T-helper 2 cell treated with Interferon-gamma antibody and Interleukin-4, amounts not matched to agents 100 ng/mL and 5 ng/mL, for 36 hours (primary cell): ENCODE results near the gene MYH15. TPM values are rescaled to one million over a fixed set of nuclear protein-coding genes. Genes with fewer than 3 reads are reported as not detected.
"Not testable (repeated sequence)": the region's sequence is repeated elsewhere in the genome, so short reads cannot be mapped to it uniquely, and the experiment has no call there.

Experiments used
- intact Hi-C: fragments of 100-400 bp; cut with micrococcal nuclease; formaldehyde crosslinking; loops from one replicate; pipeline ENCODE4 v1.15.1; 2023
- total RNA-seq: library from RNA; stranded (reverse); gene quantifications from 2 replicates; pipeline ENCODE4 v1.2.3, GENCODE V29; 2022

MYH15 gene
- total RNA-seq, 1 donor from 2014 or later, result 0.18 TPM

DNA sequence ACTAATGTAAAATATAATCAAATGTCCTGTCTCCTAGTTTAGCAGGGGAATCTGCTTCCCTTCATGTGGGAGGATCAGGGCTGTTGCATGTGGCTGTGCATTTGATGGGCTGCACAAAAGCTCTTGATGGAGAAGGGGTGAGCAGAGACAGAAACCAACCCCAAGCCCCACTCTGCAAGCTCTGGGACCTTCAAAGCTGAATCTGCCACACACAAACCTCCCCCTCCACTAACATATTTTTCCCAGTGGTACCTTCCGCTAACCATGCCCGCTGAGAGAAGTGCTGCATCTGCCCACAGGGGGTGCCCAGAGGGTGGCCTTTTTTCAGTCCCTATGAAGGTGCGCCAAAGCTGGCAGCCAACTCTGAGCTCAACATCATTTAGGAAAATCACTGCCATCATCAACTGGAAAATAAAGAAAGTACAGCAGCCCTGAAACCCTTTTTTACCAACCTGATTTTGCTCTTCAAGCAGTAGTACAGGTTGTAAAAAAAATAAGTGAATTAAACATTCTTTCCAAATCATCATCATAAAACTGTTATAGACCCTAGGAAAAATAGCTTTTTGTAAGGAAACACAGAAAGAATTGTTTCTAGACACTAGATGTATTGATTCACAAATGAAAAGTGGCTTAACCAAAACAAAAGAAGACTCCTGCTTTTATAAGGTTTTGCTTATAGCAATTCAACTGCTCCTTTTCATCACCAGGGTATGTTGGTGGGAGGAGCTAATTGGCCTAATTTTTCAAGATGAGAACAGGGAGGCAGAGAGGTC is 117.1 kb downstream of the MYH15 start:
- intact Hi-C loops, result no loop called here

DNA sequence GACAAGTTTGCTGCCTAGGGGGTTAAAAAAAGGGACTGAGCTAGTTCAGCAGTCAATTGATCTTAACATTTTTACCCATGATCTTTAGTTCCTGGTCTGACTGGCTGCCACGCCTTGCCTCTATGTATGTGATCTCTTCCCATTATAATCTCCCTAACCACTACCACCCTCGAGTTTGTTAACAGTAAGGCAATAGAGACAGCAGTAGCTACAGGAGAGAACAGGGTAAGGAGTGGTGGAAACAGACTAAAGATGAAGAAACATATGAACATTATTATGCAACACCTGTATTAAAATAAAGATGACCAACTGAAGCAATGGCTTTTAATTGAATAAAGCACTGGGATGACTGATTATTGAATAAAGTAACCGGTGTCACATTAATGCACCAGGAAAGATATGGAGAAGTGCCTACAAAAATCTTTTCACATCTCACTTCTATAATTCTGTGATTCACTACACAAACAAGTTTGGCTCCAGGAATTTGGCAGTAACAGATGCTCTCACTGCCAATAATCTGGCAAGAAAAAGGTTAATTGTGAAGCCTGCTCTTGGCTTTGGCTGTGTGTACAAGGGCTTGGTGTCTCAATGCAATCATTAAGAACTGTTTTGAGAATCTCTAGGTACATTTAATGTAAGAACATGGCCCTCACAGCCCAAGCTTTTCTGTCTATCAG is 118.3 kb downstream of the MYH15 start:
- intact Hi-C loops, result no loop called here

DNA sequence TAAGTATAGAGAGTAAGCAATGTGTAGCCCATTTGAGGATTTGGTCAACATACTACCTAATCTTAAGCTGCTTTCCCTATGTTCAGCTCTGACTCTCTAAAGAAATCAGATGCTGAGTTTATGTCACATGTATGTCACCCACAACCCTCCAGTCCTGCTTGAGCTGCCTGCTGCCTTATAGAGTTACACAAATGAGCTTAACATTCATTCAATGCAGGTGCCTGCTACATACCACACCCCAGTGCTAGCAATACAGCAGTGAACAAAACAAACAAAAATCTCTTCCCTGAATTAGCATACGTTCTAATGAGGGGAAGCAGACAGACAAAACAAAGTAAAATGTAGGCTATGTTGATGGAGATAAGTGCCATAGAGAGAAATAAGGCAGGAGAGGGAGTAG is 121.0 kb downstream of the MYH15 start:
- intact Hi-C loops, result no loop called here

DNA sequence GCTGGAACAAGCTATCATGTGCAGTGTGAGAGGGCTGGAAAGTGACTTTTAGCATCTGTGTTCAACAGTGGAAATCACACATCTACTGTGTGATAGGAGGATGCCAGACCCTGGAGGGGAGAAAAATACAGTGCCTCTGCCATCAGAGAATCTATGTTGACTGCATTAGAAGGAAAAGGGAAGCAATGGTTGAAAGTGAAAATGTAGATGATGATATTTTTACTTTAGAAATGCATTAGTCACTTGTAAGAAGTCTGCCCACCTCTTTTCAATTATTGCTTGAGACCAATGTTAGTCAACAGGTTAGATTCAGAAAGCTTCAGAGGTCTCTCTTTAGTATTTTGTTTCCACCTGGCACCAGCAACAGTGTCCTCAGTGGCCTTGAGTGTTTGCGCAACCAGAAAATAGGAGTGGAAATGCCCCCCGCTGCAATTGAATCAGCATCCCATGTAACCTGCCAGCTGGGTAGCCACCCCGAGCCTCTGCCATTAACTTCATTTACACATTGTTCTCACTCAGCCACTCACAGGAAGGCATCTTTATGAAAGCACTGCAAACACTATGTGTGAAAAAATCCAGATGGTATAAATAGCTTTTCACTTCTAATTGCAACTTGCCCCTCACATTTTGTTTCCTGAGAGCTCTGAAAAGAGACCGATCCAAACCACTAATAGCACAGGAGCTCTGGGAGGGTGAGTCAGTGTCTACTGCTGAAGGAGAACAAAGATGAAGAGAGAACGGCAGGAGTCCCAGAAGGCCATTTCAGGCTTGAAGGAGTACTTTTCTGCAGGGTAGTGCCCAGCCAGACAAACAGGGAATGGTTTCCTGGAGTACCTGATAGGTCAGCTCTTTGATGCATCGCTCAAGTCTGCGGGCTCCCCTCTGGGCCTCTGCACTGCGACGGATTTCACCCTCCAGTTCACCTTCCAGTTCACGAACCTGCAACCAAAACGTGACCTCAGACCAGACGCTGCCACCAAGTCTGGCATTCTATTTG is 122.0 kb downstream of the MYH15 start:
- intact Hi-C loops, result no loop called here

DNA sequence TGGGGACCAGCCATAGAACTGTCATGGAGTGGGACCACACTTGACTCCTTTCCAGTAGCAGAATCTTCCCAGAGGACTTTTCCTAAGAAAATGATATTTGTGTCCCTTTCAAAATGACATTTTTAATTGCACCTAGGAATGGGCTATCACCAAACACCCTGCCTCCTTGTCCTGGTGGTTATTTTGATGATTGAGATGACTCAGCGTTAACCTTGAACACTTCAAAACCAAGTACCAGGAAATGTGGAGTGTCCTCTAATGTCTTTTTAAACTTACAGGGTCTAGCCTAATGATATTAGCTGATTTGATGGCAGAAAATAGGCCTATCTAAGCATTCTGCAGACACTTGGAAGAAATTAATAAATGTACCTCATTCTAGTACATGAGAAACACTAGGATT is 123.3 kb downstream of the MYH15 start:
- intact Hi-C loops, result no loop called here

DNA sequence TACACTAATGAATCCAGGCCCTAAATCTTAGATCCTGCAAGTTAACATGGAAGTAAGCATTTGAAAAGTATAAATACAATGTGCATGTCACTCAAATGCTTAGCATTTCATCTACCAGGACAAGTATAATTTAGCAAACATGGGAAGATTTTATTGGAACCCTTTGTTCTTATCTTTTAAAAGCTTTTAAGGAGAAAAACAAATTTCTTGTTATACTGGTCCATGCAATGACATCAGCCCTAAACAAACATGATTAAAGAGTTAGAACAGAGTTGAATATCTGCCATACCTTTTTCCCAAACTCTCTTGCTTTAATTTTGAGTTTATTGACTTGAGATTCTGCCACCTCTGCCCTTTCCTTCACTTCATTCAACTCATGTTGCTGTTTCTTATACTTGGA is 127.1 kb downstream of the MYH15 start:
- intact Hi-C loops, result no loop called here

DNA sequence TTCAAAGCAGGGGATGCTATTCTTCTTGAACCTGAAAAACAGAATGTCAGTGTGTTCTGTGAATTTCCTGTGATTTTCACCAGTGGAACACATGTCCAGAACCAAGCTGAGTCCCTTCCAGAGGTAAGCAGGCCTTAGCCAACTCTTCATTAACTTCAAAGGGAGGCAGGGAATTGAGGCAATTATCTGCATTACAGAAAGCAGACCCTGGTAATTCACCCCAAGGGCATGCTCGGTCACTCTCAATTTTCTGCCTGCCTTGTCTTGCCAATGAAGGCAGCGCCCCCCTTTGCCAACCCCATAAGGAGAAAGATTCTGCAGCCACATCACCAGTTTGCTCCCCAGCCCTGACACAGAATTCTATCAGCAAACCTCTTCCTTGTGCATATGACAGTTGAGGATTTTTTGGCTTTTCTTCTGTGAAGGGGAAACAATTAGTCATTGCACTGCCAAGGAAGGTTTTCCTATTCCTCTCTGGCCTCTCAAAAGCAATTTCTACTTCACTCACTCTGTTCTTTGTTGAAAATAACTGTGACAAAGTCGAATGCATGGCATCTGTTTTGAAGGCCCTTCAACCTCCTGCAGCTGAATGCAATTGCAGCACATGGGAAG is 128.8 kb downstream of the MYH15 start:
- intact Hi-C loops, result no loop called here

DNA sequence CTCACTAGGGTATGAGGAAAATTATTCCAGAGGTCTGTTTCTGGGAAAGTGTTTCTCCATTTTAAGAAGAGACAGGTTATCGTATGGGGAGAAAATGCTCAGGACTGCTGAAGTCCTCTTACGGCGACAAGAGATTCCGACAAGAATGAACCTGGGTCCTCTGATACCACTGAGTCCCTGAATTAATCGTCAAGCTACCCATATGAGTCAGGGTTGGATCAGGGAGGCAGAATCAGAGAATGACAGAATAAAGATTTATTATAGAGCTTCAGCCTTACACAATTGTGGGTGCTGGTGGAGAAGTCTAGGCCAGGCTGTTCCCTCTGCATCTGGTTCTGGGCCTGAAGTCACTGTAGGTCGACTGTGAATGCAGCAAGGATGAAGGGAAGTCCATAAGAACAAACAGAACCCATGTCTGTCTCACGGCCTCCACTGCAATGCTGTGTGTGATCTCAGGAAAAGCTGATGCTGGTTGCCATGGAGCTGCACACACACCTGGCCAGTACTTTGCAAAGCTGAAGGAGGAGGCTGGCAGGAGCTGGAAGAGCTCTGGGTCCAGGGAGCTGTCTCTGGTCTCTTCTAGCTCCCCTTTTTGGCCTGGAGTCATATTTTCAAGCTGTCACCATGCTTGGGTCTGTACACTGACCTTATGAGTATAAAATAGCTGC is 130.1 kb downstream of the MYH15 start:
- intact Hi-C loops, result no loop called here

DNA sequence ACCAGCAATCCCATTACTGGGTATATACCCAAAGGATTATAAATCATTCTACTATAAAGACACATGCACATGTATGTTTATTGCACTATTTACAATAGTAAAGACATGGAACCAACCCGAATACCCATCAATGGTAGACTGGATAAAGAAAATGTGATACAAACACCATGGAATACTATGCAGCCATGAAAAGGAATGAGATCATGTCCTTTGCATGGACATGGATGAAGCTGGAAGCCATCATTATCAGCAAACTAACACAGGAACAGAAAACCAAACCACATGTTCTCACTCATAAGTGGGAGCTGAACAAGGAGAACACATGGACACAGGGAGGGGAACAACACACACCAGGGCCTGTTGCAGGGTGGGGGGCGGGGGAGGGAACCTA is 131.4 kb downstream of the MYH15 start:
- intact Hi-C loops, result not testable (repeated sequence)

DNA sequence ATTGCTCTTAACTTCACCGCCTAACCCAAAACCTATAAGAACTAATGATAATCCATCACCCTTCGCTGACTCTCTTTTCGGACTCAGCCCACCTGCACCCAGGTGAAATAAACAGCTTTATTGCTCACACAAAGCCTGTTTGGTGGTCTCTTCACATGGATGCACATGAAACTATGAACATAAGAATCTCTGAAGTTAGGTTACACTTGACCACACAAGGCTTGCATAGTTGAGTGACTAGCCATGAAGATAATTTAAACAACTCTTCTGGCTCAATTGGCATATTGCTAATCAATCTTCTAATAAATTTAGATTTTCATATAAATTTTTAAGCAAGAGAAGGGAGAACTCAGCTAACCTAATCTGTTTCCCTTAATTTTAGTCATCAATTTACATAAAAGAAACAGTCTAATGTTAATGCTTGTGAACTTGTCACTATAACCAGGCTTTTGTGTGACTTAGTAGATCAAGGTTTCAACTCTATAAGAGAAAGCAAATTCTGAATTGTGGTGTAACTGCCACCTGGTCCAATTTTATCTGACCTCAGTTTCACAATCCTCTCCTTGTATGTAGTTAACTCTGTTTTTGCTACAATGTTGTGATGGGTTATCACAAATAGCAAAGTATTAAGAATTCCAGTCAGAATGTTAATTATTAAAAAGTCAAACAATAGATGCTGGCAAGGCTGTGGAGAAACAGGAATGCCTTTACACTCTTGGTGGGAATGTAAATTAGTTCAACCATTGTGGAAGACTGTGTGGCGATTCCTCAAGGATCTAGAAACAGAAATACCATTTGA is 132.0 kb downstream of the MYH15 start:
- intact Hi-C loops, result no loop called here

DNA sequence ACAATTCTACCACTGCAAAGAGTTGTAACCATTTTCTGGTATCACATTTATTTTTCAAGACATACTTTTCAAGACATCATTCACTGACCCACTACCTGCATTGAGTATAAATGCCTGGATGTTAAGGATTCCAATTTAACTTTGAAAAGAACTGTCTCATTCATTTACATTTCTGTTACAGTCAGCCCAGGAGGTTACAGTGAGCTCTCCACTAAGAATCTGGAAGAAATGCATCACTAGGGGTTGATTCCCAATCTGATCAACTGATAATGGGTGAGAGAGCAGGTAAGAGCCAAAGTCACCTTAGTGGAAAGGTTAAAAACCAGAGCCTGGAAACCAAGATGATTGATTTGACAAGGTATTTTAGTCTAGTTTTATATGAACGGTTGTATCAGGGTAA is 133.0 kb downstream of the MYH15 start:
- intact Hi-C loops, result no loop called here

DNA sequence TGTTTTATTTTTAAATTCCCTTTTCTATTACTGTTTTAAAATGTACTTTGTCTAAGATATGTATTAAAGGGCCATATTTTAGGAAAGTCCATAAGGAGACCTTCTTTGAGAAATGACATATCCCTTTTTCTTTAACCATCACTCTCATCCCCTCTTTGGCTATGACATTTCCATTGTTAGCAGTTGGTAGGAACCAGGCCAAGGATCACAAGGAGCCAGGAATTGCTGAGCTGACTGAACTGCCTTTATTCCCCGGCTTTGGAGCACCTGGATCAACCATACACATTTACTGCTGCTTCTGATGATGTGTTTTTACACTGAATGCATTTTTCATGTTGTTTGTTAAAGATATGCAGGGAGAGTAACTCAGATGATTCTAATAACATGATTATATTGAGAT is 134.4 kb downstream of the MYH15 start:
- intact Hi-C loops, result no loop called here

DNA sequence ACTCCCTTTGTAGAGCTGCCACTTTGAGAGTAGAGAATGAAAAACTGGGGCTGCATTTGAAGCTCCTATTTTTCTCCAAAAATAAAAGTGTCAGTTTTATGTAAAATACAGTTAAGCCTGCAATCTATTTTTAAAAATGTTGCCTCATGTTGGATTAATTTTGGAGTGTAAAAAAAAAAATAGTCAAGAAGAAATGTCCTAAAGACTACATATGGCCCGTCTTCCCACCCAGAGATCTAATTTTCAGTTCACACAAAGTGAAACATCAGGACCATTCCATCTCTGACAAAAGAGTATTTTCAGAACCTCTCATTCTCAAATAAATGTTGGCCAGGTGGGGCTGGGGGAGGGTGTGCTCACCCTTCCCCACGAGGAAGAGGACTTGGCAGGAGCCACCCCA is 151.4 kb downstream of the MYH15 start:
- intact Hi-C loops, result no loop called here

DNA sequence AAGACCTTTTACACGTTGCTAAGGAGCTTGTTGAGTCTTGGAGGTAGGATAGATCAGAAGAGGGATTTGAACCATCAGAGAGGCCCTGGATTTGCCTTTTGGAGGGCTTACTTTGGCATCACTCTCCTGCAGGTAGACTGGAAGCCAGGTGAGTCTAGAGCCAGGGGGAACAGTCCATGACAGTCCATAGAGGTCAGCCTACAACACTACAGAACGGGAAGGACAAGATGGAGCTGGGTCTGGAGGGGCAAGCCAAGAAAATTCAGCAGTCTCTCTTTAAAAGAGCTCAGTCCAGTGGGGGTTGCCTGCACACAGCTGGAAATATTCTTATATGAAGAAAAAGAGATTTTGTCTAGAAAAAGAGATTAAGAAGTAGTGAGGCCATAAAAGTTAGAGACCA is 153.4 kb downstream of the MYH15 start:
- intact Hi-C loops, result no loop called here

DNA sequence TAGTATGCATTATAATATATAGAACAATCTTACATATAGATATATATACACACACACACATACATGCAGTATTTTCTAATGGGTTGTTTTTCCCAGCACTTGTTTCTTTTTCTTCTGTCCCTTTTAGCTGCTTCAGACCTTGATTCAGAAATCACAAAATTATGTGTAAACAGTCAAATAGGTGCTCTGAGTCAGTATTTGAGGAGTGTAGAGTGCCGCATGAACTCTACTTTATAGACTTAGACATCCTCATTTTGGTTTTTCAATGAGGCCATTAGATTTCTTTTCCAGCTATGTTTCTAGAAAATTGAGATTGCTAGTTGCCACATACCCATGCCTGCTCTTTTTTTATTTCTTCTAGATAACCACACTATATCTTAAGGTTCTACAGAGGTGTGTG is 155.8 kb downstream of the MYH15 start:
- intact Hi-C loops, result no loop called here

DNA sequence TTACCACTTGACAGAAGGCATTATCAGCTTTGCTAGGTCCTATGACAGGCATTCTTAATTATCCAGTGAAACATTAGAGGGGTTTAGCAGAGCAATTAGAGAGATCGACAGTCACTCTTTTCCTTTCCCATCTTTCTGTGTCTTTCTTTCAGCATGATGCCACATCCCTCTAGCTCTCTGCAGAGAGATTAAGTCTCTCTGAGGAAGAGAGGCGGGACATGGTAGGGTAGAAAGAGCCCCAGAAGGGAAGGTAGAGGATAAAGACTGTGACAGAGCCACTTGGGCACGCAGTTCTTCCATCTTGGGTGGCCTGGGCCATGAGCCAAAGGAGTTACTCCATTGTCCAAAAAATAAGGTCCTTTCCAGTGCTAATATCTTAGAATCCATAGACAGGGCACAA is 158.2 kb downstream of the MYH15 start:
- intact Hi-C loops, result no loop called here

DNA sequence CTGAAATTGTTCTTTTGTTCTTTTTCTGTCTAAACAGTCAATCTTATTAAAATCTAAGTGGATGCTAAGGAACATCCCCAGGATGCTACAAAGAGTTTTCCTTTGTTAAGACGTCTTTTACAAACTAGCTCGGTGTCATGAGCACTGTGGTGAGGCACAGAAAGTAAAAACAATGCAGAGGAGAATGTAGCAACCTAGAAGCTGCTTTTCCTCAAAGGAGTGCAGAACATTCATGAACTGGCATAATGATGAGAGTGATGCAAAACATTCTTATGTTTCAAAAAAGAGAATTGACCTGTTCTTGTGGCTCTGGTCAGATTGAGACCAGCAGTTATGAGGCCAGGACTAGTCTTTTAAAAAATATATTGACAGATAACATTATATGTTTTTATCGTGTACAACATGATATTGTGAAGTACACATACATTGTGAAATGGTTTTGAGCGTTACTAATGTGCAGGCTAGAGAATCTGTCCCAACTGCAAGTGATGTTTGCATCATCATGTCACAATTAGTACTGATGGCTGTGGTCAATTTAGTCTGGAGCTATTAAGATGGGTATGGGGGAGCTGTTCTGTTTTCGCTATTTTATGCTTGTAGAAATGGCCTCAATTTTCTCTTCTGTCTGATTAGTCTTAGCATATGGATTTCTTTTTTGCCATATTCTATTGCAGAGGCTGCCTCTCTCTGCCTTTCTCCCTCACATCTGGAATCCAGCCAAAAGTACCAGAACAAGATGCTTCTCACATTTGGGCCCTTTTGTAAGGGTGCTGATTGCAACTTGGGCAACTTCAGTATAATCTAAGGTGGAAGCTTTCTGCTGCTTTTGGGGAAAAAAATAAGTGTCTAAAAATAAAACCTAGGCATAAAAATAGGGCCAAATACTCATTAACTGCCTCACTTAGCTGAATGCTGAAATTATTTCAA is 163.8 kb downstream of the MYH15 start:
- intact Hi-C loops, result no loop called here

DNA sequence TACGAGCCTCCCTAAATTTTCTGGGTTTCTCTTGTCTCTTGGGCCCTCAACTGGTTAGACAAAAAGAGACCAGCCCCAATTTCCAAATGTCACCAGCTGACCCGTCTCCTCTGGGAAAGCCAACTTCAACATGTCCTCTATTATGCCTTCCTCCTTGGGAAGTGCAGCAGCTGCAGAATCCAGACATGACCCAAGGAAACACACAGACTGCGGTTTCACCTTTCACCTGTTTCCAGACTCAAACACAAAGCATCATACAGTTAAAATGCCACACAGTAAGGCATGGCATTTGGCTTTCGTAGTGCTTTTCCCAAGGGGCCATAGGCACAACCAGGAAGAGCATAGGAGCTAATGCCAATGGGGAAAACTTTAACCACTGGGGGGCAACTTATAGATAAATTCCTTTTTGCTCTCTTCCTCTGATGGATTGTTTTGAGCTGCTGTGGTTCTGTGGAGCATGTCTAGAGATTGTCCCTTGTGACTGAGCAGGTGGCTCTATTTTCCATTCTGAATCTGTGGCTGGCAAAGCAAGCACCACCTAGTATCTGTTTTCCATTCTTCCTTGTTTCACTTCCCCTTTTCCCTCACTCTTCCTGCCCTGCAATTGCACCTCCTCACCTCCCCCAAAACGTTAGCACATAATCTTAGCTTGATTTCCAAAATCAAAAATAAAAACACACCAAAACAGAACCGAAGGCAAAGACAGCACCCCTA is 164.7 kb downstream of the MYH15 start:
- intact Hi-C loops, result no loop called here
